ENCODE data around the gene BDP1. TPM values are rescaled to one million over a fixed set of nuclear protein-coding genes. Genes with fewer than 3 reads are reported as not detected.
"Not testable (repeated sequence)": the region's sequence is repeated elsewhere in the genome, so short reads cannot be mapped to it uniquely, and the experiment has no call there.

BDP1 gene
- 10 to 100 TPM; 27.7 to 49.9 (median 35.0) TPM for total RNA-seq
- 10 to 100 TPM in 2 of 3 donors, 1 to 10 TPM in 1; 9.0 to 11.9 (median 10.2) TPM for polyA plus RNA-seq
- long read RNA-seq, donor 1, partial matches to known transcripts, result 0 of 4 reads
- long read RNA-seq, donor 1, other reads (novel, unspliced or antisense), result 0 of 4 reads
- long read RNA-seq, donor 2, partial matches to known transcripts, result 0 of 1 reads
- long read RNA-seq, donor 2, other reads (novel, unspliced or antisense), result 0 of 1 reads

- DNase-seq, result peak; percentile 98
- TF ChIP-seq POLR2A (IDR thresholded peaks at IDR 0.05) (peak in 2 of 3 donors; percentile 35 to 64), POLR2AphosphoS5 (IDR thresholded peaks at IDR 0.05) (peak; percentile 91 to 94 (median 92)), CTCF (IDR thresholded peaks at IDR 0.05 in 8 of 11, conservative IDR thresholded peaks at IDR 0.05 in 3 of 11) (peak in 9 of 11 experiments; percentile 1 to 48 (median 36))
- intact Hi-C loops (cut with DNase I; ENCODE audit: low total_unique reads), result no loop called here
- WGBS, 5 donors, result 0 to 1% (median 0%) methylated on average over 27 to 50 of the region's 50 CpGs
- peaks cover 0 to 19% (median 0%) of the 10 kb centered on the region in 7 donors for H3K27me3 ChIP-seq (replicated peaks in 1 of 7)
- peak within 1 kb of the TSS; percentile 88 to 96 (median 94) for H3K27ac ChIP-seq
- H3K36me3 ChIP-seq, result peaks cover 0 to 24% (median 19%) of the 10 kb centered on the region in 6 donors
- no peaks in the 10 kb centered on the region for H3K9me3 ChIP-seq
- H3K4me1 ChIP-seq, result peaks cover 13 to 39% (median 24%) of the 10 kb centered on the region in 6 donors
- H3K4me3 ChIP-seq, result peak within 1 kb of the TSS; percentile 92 to 99 (median 96)
Measured at GRCh38 chr5:71455427-71456361, at the start of gene BDP1. TSS of gene BDP1 (plus strand) at chr5:71455651. CDS start at chr5:71455878, 227 bp downstream.

- H3K27me3 ChIP-seq (replicated peaks in 1 of 7); H3K4me3 ChIP-seq; intact Hi-C loops (cut with DNase I; ENCODE audit: low total_unique reads); H3K27ac ChIP-seq; H3K9me3 ChIP-seq; H3K36me3 ChIP-seq; DNase-seq; H3K4me1 ChIP-seq: not testable (repeated sequence)
- WGBS, 5 donors, result 66 to 88% (median 76%) methylated on average over 2 of the region's 2 CpGs
Measured at GRCh38 chr5:71410088-71410487, 45.4 kb upstream of the BDP1 start.

GRCh38 chr5:71415626-71416025 lies 39.8 kb upstream of the BDP1 start:
- intact Hi-C loops (cut with DNase I; ENCODE audit: low total_unique reads); H3K4me3 ChIP-seq; H3K9me3 ChIP-seq; H3K27me3 ChIP-seq (replicated peaks in 1 of 7); DNase-seq; H3K27ac ChIP-seq; H3K4me1 ChIP-seq; H3K36me3 ChIP-seq: not testable (repeated sequence)
- WGBS, 5 donors, result 86 to 91% (median 88%) methylated on average over 1 to 2 of the region's 2 CpGs

GRCh38 chr5:71418026-71418425 lies 37.4 kb upstream of the BDP1 start:
- H3K36me3 ChIP-seq; H3K9me3 ChIP-seq; H3K27ac ChIP-seq; H3K27me3 ChIP-seq (replicated peaks in 1 of 7); H3K4me3 ChIP-seq; intact Hi-C loops (cut with DNase I; ENCODE audit: low total_unique reads); DNase-seq; H3K4me1 ChIP-seq: not testable (repeated sequence)
- 81 to 97% (median 90%) methylated on average over 1 of the region's 1 CpG for WGBS, 5 donors

- intact Hi-C loops (cut with DNase I; ENCODE audit: low total_unique reads); H3K4me3 ChIP-seq: not testable (repeated sequence)
- WGBS, 5 donors, result 24 to 95% (median 61%) methylated on average over 1 of the region's 1 CpG
Measured at GRCh38 chr5:71421278-71421677, 34.2 kb upstream of the BDP1 start.

GRCh38 chr5:71423896-71424295 lies 31.6 kb upstream of the BDP1 start:
- H3K4me3 ChIP-seq; DNase-seq; H3K9me3 ChIP-seq; H3K36me3 ChIP-seq; H3K4me1 ChIP-seq; H3K27me3 ChIP-seq (replicated peaks in 1 of 7); H3K27ac ChIP-seq; intact Hi-C loops (cut with DNase I; ENCODE audit: low total_unique reads): not testable (repeated sequence)
- 84 to 93% (median 88%) methylated on average over 3 of the region's 3 CpGs for WGBS, 5 donors

More at GRCh38 chr5:71421278-71421677, 34.2 kb upstream of the BDP1 start:
- not testable (repeated sequence) for H3K27me3 ChIP-seq (replicated peaks in 1 of 7); H3K9me3 ChIP-seq; H3K27ac ChIP-seq; H3K36me3 ChIP-seq; H3K4me1 ChIP-seq; DNase-seq

- intact Hi-C loops (cut with DNase I; ENCODE audit: low total_unique reads); H3K36me3 ChIP-seq; H3K27ac ChIP-seq; H3K9me3 ChIP-seq; H3K4me1 ChIP-seq; H3K27me3 ChIP-seq (replicated peaks in 1 of 7); DNase-seq; H3K4me3 ChIP-seq: not testable (repeated sequence)
- 41 to 51% (median 48%) methylated on average over 2 of the region's 2 CpGs for WGBS, 5 donors
Measured at GRCh38 chr5:71426686-71427474, 28.6 kb upstream of the BDP1 start.

- H3K27me3 ChIP-seq (replicated peaks in 1 of 7); H3K36me3 ChIP-seq; intact Hi-C loops (cut with DNase I; ENCODE audit: low total_unique reads); DNase-seq; H3K4me1 ChIP-seq; H3K27ac ChIP-seq; H3K4me3 ChIP-seq; H3K9me3 ChIP-seq: not testable (repeated sequence)
- 66 to 77% (median 70%) methylated on average over 3 of the region's 3 CpGs for WGBS, 5 donors
Measured at GRCh38 chr5:71432410-71432809, 23.0 kb upstream of the BDP1 start.

GRCh38 chr5:71434825-71435224 lies 20.6 kb upstream of the BDP1 start:
- H3K27me3 ChIP-seq (replicated peaks in 1 of 7); H3K36me3 ChIP-seq; intact Hi-C loops (cut with DNase I; ENCODE audit: low total_unique reads); H3K4me1 ChIP-seq; H3K4me3 ChIP-seq; H3K27ac ChIP-seq; H3K9me3 ChIP-seq; DNase-seq: not testable (repeated sequence)
- 52 to 67% (median 58%) methylated on average over 3 of the region's 3 CpGs for WGBS, 5 donors
